HEK293 (cell line): Measurements from ENCODE around the gene PRR16.

Experiments used
- CTCF ChIA-PET: fragments of 350-600 bp; formaldehyde crosslinking; extraction: SDS; loops from one replicate; lab custom pipeline; 2021; ENCODE audit warnings: antibody characterized with exemption; lab: Yijun Ruan, JAX
- POLR2A ChIA-PET: fragments of 300-600 bp; formaldehyde crosslinking; extraction: SDS; loops from one replicate; lab custom pipeline; 2020; ENCODE audit warnings: antibody characterized with exemption, inconsistent platforms; lab: Yijun Ruan, JAX
- H3K27ac ChIP-seq: fragments of 200-500 bp; sonication (Bioruptor generic); 2 replicates; pipeline ENCODE4 v1.5.1; 2014; ENCODE audit warnings: low read depth, low read length, control low read depth, inconsistent platforms; ENCODE audit errors: extremely low read depth
- H3K36me3 ChIP-seq, 2 experiments: fragments of 200-500 bp in 1 of 2; sonication (Bioruptor generic) in 1 of 2; 1 replicate in 1 of 2; 2 replicates in 1 of 2; pipeline ENCODE4 v1.5.1; 2014 to 2017; ENCODE audit warnings: inconsistent platforms in 2 of 2, low read length in 2 of 2; ENCODE audit not compliant: control insufficient read depth in 2 of 2, insufficient read depth in 1 of 2
- H3K4me1 ChIP-seq: fragments of 200-500 bp; sonication (Bioruptor generic); 2 replicates; pipeline ENCODE4 v1.5.1; 2014; ENCODE audit warnings: mild to moderate bottlenecking, low read length, inconsistent platforms; ENCODE audit not compliant: control insufficient read depth, insufficient read depth
- H3K4me3 ChIP-seq: 2 replicates; pipeline ENCODE4 v1.5.1; 2011; ENCODE audit warnings: low read depth, mild to moderate bottlenecking, control low read depth, low read length, moderate library complexity
- H3K9me3 ChIP-seq: fragments of 200-500 bp; sonication (Bioruptor generic); 2 replicates; pipeline ENCODE4 v1.5.1; 2014; ENCODE audit warnings: low read depth, low read length, inconsistent platforms; ENCODE audit not compliant: control insufficient read depth, insufficient read depth
- EGR2 ChIP-seq: fragments of 450-650 bp; formaldehyde crosslinking; IDR thresholded peaks from 2 replicates; pipeline ENCODE4 v1.5.1; 2016; ENCODE audit warnings: low read depth, missing biosample characterization, missing genetic modification characterization
- GFI1B ChIP-seq: fragments of 450-650 bp; formaldehyde crosslinking; IDR thresholded peaks from 2 replicates; pipeline ENCODE4 v1.5.1; 2016; ENCODE audit warnings: missing biosample characterization, missing genetic modification characterization
- HIC1 ChIP-seq: fragments of 450-650 bp; formaldehyde crosslinking; IDR thresholded peaks from 2 replicates; pipeline ENCODE4 v1.5.1; 2016; ENCODE audit warnings: missing biosample characterization, missing genetic modification characterization
- HOXA7 ChIP-seq: sonication (generic); formaldehyde crosslinking; IDR thresholded peaks from 2 replicates; pipeline ENCODE4 v1.8.1; 2022; ENCODE audit warnings: missing genetic modification reagents, borderline replicate concordance
- HOXD13 ChIP-seq: sonication (generic); formaldehyde crosslinking; IDR thresholded peaks from 2 replicates; pipeline ENCODE4 v1.8.0; 2022; ENCODE audit warnings: missing genetic modification reagents, borderline replicate concordance
- KLF7 ChIP-seq: fragments of 450-650 bp; formaldehyde crosslinking; IDR thresholded peaks from 2 replicates; pipeline ENCODE4 v1.5.1; 2016; ENCODE audit warnings: missing biosample characterization, missing genetic modification characterization, borderline replicate concordance
- PRDM1 ChIP-seq: fragments of 450-650 bp; formaldehyde crosslinking; IDR thresholded peaks from 2 replicates; pipeline ENCODE4; 2016; ENCODE audit warnings: missing biosample characterization, missing genetic modification characterization
- SCRT2 ChIP-seq: fragments of 450-650 bp; formaldehyde crosslinking; IDR thresholded peaks from 2 replicates; pipeline ENCODE4 v1.5.1; 2016; ENCODE audit warnings: missing biosample characterization, missing genetic modification characterization
- YY2 ChIP-seq: fragments of 450-650 bp; formaldehyde crosslinking; IDR thresholded peaks from 2 replicates; pipeline ENCODE4 v1.5.1; 2016; ENCODE audit warnings: missing biosample characterization, missing genetic modification characterization
- ZBTB48 ChIP-seq: fragments of 450-650 bp; formaldehyde crosslinking; IDR thresholded peaks from 2 replicates; pipeline ENCODE4 v1.5.1; 2016; ENCODE audit warnings: missing biosample characterization, missing genetic modification characterization
- ZBTB7A ChIP-seq: fragments of 450-650 bp; formaldehyde crosslinking; IDR thresholded peaks from 2 replicates; pipeline ENCODE4 v1.5.1; 2016; ENCODE audit warnings: low read depth, missing biosample characterization, missing genetic modification characterization
- ZEB2 ChIP-seq: fragments of 450-650 bp; formaldehyde crosslinking; IDR thresholded peaks from 2 replicates; pipeline ENCODE4 v1.5.1; 2016; ENCODE audit warnings: missing biosample characterization, missing genetic modification characterization
- ZFHX2 ChIP-seq: fragments of 450-650 bp; formaldehyde crosslinking; conservative IDR thresholded peaks from 2 replicates; pipeline ENCODE4 v1.5.1; 2016; ENCODE audit warnings: missing biosample characterization, missing genetic modification characterization
- ZFP69B ChIP-seq: fragments of 450-650 bp; formaldehyde crosslinking; IDR thresholded peaks from 2 replicates; pipeline ENCODE4 v1.5.1; 2016; ENCODE audit warnings: missing biosample characterization, missing genetic modification characterization
- ZNF140 ChIP-seq: fragments of 450-650 bp; formaldehyde crosslinking; IDR thresholded peaks from 2 replicates; pipeline ENCODE4 v1.5.1; 2016; ENCODE audit warnings: missing biosample characterization, missing genetic modification characterization
- ZNF157 ChIP-seq: fragments of 450-650 bp; formaldehyde crosslinking; IDR thresholded peaks from 2 replicates; pipeline ENCODE4 v1.5.1; 2016; ENCODE audit warnings: missing biosample characterization, missing genetic modification characterization
- ZNF2 ChIP-seq: fragments of 450-650 bp; formaldehyde crosslinking; IDR thresholded peaks from 2 replicates; pipeline ENCODE4 v1.5.1; 2016; ENCODE audit warnings: missing biosample characterization, missing genetic modification characterization
- ZNF239 ChIP-seq: fragments of 450-650 bp; formaldehyde crosslinking; IDR thresholded peaks from 2 replicates; pipeline ENCODE4 v1.5.1; 2016; ENCODE audit warnings: missing biosample characterization, missing genetic modification characterization
- ZNF24 ChIP-seq: fragments of 450-650 bp; formaldehyde crosslinking; IDR thresholded peaks from 2 replicates; pipeline ENCODE4 v1.5.1; 2016; ENCODE audit warnings: missing biosample characterization, missing genetic modification characterization
- ZNF248 ChIP-seq: fragments of 450-650 bp; formaldehyde crosslinking; IDR thresholded peaks from 2 replicates; pipeline ENCODE4 v1.5.1; 2017; ENCODE audit warnings: missing biosample characterization, missing genetic modification characterization
- ZNF266 ChIP-seq: fragments of 450-650 bp; formaldehyde crosslinking; IDR thresholded peaks from 2 replicates; pipeline ENCODE4 v1.5.1; 2016; ENCODE audit warnings: missing biosample characterization, missing genetic modification characterization, low read depth
- ZNF335 ChIP-seq: fragments of 450-650 bp; formaldehyde crosslinking; conservative IDR thresholded peaks from 2 replicates; pipeline ENCODE4 v1.5.1; 2016; ENCODE audit warnings: missing biosample characterization, missing genetic modification characterization
- ZNF433 ChIP-seq: fragments of 450-650 bp; formaldehyde crosslinking; IDR thresholded peaks from 2 replicates; pipeline ENCODE4 v1.5.1; 2016; ENCODE audit warnings: missing biosample characterization, missing genetic modification characterization, low read depth
- ZNF529 ChIP-seq: fragments of 450-650 bp; formaldehyde crosslinking; IDR thresholded peaks from 2 replicates; pipeline ENCODE4 v1.5.1; 2017; ENCODE audit warnings: missing genetic modification characterization, missing biosample characterization; ENCODE audit not compliant: insufficient replicate concordance
- ZNF610 ChIP-seq: fragments of 450-650 bp; formaldehyde crosslinking; IDR thresholded peaks from 2 replicates; pipeline ENCODE4 v1.5.1; 2016; ENCODE audit warnings: missing biosample characterization, missing genetic modification characterization, borderline replicate concordance
- ZNF626 ChIP-seq: fragments of 450-650 bp; sonication (Bioruptor Pico); formaldehyde crosslinking; IDR thresholded peaks from 2 replicates; pipeline ENCODE4 v1.5.1; 2018; ENCODE audit warnings: missing biosample characterization, missing genetic modification characterization, inconsistent platforms
- ZNF768 ChIP-seq: fragments of 450-650 bp; formaldehyde crosslinking; IDR thresholded peaks from 2 replicates; pipeline ENCODE4 v1.5.1; 2018; ENCODE audit warnings: missing biosample characterization, mild to moderate bottlenecking, missing genetic modification characterization
- ZNF785 ChIP-seq: fragments of 450-650 bp; formaldehyde crosslinking; IDR thresholded peaks from 2 replicates; pipeline ENCODE4 v1.5.1; 2016; ENCODE audit warnings: missing biosample characterization, missing genetic modification characterization
- ZSCAN23 ChIP-seq: fragments of 450-650 bp; formaldehyde crosslinking; IDR thresholded peaks from 2 replicates; pipeline ENCODE4 v1.5.1; 2016; ENCODE audit warnings: missing biosample characterization, missing genetic modification characterization
- TF ChIP-seq, protein P1 (sequence below): fragments of 450-650 bp; formaldehyde crosslinking; IDR thresholded peaks from 2 replicates; pipeline ENCODE4 v1.5.1; 2016; ENCODE audit warnings: missing biosample characterization, missing genetic modification characterization
- TF ChIP-seq, protein P2 (sequence below): fragments of 450-650 bp; formaldehyde crosslinking; IDR thresholded peaks from 2 replicates; pipeline ENCODE4 v1.5.1; 2016; ENCODE audit warnings: missing biosample characterization, missing genetic modification characterization
- TF ChIP-seq, protein P3 (sequence below): fragments of 450-650 bp; IDR thresholded peaks from 2 replicates; pipeline ENCODE4 v1.5.1; 2018; ENCODE audit warnings: missing biosample characterization, mild to moderate bottlenecking, missing genetic modification characterization

The PRR16 gene

DNA sequence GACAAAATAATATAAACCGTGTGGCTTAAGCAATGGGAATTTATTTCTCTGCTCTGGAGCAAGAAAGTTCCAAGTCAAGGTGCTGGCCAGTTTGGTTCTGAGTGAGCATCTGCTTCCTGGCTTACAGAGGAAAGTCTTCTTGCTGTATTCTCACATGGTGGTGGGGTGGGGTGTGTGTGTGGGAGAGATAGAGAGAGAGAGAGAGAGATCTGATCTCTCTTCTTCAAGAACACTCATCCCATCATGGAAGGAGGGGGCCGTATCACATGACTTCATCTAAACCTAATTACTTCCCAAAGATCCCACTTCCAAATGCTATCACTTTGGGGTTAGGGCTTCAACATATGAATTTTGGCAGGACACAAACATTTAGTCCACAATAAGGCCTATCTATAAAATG lies 91.2 kb downstream of the PRR16 start:
- no peaks in the 10 kb centered on the region for H3K4me1 ChIP-seq
- POLR2A ChIA-PET: interaction anchor here (0.7 kb wide), 1 partner anchor 15 kb away, joined by 5 read pairs; no protein-coding TSS in a partner anchor
- TF ChIP-seq, protein P1, sequence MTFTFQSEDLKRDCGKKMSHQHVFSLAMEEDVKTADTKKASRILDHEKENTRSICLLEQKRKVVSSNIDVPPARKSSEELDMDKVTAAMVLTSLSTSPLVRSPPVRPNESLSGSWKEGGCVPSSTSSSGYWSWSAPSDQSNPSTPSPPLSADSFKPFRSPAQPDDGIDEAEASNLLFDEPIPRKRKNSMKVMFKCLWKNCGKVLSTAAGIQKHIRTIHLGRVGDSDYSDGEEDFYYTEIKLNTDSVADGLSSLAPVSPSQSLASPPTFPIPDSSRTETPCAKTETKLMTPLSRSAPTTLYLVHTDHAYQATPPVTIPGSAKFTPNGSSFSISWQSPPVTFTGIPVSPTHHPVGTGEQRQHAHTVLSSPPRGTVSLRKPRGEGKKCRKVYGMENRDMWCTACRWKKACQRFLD (tag by site-specific recombination): no peak
- no peak for TF ChIP-seq ZNF140 (tag by site-specific recombination)
- TF ChIP-seq ZNF248 (tag by site-specific recombination): no peak
- TF ChIP-seq ZSCAN23 (tag by site-specific recombination): no peak
- no peak for TF ChIP-seq GFI1B
- TF ChIP-seq ZNF626 (tag by site-specific recombination): no peak
- no peak for TF ChIP-seq PRDM1 (tag by site-specific recombination)
- TF ChIP-seq ZNF335 (tag by site-specific recombination): no peak
- no peak for TF ChIP-seq HOXD13
- TF ChIP-seq ZNF785 (tag by site-specific recombination): no peak
- no peak for TF ChIP-seq ZBTB48 (tag by site-specific recombination)
- no peak for TF ChIP-seq ZNF239 (tag by site-specific recombination)
- TF ChIP-seq ZNF529 (tag by site-specific recombination): no peak
- TF ChIP-seq, protein P2, sequence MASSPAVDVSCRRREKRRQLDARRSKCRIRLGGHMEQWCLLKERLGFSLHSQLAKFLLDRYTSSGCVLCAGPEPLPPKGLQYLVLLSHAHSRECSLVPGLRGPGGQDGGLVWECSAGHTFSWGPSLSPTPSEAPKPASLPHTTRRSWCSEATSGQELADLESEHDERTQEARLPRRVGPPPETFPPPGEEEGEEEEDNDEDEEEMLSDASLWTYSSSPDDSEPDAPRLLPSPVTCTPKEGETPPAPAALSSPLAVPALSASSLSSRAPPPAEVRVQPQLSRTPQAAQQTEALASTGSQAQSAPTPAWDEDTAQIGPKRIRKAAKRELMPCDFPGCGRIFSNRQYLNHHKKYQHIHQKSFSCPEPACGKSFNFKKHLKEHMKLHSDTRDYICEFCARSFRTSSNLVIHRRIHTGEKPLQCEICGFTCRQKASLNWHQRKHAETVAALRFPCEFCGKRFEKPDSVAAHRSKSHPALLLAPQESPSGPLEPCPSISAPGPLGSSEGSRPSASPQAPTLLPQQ (tag by site-specific recombination): no peak
- no peak for TF ChIP-seq HOXA7 (CRISPR knock-in tag)
- H3K36me3 ChIP-seq: no peaks in the 10 kb centered on the region
- H3K9me3 ChIP-seq: no peaks in the 10 kb centered on the region
- no peak overlapping the region for H3K4me3 ChIP-seq
- H3K27ac ChIP-seq: no peak overlapping the region
- CTCF ChIA-PET: no interaction called here

DNA sequence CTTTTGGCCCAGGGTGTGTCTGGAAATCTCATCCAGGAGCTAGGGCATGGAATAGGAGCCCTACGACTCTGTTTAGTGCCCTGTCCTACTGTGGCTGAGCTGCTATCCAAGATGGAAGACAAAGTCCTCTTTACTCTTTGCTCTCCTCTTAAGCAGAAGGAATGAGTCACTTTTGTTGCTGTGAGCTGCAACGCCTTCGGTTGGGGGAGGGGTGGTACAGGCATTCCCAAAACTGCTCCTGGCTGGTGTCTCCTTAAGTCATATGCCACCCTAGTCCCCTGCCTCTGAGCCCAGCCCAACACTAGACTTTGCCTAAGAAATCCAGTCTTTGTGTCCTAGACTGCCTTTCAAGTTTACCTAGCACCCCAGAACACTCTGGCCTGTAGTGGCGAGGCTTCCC lies 99.9 kb downstream of the PRR16 start:
- ChIA-PET POLR2A (no interaction called here), CTCF (no interaction called here)
- TF ChIP-seq SCRT2 (tag by site-specific recombination): no peak
- no peak for TF ChIP-seq ZFP69B
- no peak for TF ChIP-seq KLF7 (tag by site-specific recombination)
- TF ChIP-seq ZBTB7A (tag by site-specific recombination): no peak
- TF ChIP-seq ZEB2 (tag by site-specific recombination): no peak
- no peak for TF ChIP-seq ZNF24
- no peak for TF ChIP-seq HOXA7 (CRISPR knock-in tag)
- no peak for TF ChIP-seq ZFHX2 (tag by site-specific recombination)
- no peak for TF ChIP-seq ZNF266 (tag by site-specific recombination)
- TF ChIP-seq ZNF2 (tag by site-specific recombination): no peak
- no peak for TF ChIP-seq EGR2 (tag by site-specific recombination)
- no peak for TF ChIP-seq HIC1
- no peak for TF ChIP-seq ZNF768 (tag by site-specific recombination)
- TF ChIP-seq ZNF610: no peak
- TF ChIP-seq ZNF433 (tag by site-specific recombination): no peak
- TF ChIP-seq YY2 (tag by site-specific recombination): no peak
- TF ChIP-seq ZNF157: no peak
- TF ChIP-seq, protein P3, sequence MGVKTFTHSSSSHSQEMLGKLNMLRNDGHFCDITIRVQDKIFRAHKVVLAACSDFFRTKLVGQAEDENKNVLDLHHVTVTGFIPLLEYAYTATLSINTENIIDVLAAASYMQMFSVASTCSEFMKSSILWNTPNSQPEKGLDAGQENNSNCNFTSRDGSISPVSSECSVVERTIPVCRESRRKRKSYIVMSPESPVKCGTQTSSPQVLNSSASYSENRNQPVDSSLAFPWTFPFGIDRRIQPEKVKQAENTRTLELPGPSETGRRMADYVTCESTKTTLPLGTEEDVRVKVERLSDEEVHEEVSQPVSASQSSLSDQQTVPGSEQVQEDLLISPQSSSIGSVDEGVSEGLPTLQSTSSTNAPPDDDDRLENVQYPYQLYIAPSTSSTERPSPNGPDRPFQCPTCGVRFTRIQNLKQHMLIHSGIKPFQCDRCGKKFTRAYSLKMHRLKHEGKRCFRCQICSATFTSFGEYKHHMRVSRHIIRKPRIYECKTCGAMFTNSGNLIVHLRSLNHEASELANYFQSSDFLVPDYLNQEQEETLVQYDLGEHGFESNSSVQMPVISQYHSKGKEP: no peak
- no peak overlapping the region for H3K27ac ChIP-seq
- H3K36me3 ChIP-seq: no peaks in the 10 kb centered on the region
- H3K4me1 ChIP-seq: no peaks in the 10 kb centered on the region
- H3K9me3 ChIP-seq: no peaks in the 10 kb centered on the region
- H3K4me3 ChIP-seq: no peak overlapping the region
